ENCODE results near the gene ECEL1.
"Not testable (repeated sequence)": the region's sequence is repeated elsewhere in the genome, so short reads cannot be mapped to it uniquely, and the experiment has no call there.

ECEL1 gene

GRCh38 chr2:232487385-232488096, at the start of gene ECEL1:
ECEL1 (minus strand) TSS chr2:232487834; CDS start chr2:232486653, 1,181 bp downstream.
- peak within 1 kb of the TSS; percentile 8 for H3K4me3 ChIP-seq (ENCODE audit: low read depth, low read length)

GRCh38 chr2:232537079-232537478, 49.4 kb upstream of the ECEL1 start:
- no peak overlapping the region for H3K4me3 ChIP-seq (ENCODE audit: low read depth, low read length)

DNA sequence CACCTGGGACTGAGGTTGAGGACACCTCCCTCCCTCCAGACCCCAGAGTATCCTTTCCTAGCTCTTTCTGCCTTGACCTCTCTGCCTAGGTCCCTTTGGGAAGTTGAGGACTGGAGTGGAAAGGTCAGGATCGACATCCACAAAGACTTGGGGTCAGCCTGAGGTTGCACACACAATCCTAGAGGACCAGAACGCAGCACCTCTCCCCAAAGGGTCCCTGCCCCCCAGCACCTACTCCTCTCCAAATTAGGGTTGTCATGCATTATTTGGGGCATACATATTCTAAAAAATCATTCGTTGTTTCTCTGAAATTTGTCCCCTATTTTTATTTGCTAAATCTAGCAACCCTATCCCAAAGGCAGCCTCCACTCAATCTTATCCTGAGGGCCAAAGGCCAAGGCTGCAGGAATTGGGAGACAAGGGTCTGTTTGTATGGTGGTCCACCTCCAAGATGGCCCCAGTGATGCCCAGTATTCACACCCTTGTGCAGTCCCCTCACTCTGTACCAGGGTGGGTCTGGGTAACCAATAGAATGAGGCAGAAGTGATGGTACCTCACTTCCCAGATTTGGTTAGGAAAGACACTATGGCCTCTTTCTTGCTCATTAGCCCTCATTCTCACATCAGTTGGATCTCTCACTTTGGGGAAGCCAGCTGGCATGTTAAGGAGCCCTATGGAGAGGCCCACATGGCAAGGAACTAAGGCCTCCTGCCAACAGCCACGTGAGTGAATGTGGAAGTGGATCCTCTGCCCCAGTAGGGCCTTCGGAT, 48.3 kb upstream of the ECEL1 start:
- no peak overlapping the region for H3K4me3 ChIP-seq (ENCODE audit: low read depth, low read length)

DNA sequence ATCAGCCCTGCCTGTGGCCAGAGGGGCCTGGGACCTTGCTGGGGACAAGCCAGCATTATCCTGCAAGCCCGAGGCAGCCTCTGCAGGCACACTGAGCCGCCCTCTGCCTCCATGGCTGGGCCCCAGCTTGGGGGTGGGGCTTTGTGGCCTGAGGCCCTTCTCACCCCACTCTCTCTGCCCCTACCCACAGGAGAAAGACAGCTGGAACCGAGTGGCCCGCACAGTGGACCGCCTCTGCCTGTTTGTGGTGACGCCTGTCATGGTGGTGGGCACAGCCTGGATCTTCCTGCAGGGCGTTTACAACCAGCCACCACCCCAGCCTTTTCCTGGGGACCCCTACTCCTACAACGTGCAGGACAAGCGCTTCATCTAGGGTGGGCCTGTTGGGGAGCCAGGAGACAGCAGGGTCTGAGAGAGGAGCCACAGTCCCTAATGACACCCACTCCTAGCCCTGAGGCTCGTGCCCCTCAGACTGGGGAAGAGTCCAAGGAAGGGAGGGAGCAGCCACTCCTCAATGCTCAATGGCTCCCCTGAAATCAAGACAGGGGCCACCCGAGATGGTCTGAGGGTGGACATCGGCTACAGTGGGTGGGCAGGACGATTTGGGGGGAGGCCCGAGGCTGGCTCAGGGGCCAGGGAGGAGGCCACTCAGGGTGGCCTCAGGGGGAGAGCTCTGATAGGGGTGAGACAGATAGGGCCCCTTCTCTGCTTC, 47.5 kb upstream of the ECEL1 start:
- H3K4me3 ChIP-seq (ENCODE audit: low read depth, low read length), result no peak overlapping the region

GRCh38 chr2:232533944-232534710, 46.5 kb upstream of the ECEL1 start:
- H3K4me3 ChIP-seq (ENCODE audit: low read depth, low read length), result no peak overlapping the region

DNA sequence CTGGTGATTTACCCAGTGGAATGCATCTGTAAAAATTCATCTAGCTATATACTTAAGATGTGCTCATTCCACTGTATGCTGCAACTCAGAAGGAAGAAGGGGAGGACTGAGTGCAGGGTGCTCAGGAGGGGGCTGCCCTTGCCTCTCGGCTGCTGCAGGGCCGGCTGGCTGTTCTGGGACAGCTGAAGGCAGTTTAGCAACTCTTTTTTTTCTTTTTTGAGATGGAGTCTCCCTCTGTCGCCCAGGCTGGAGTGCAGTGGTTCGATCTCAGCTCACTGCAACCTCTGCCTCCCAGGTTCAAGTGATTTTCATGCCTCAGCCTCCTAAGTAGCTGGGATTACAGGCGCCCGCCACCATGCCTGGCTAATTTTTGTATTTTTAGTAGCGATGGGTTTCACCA, 45.2 kb upstream of the ECEL1 start:
- H3K4me3 ChIP-seq (ENCODE audit: low read depth, low read length), result not testable (repeated sequence)

DNA sequence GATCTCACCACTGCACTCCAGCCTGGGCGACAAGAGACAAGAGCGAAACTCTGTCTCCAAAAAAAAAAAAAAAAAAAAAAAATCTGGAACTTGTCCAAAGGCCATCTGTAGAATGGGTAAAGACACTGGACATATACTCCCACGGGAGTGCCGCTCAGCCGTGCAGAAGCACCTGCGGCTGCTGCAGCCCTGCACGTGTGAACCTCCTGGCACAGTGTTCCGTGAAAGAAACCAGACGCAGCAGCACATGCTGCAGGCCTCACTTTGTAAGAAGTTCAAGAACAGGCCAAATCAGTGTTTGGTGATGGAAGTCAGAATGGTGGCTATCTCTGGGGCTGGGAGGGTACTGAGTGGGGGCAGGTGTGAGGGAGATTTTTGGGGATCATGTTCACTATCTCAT, 44.8 kb upstream of the ECEL1 start:
- no peak overlapping the region for H3K4me3 ChIP-seq (ENCODE audit: low read depth, low read length)

DNA sequence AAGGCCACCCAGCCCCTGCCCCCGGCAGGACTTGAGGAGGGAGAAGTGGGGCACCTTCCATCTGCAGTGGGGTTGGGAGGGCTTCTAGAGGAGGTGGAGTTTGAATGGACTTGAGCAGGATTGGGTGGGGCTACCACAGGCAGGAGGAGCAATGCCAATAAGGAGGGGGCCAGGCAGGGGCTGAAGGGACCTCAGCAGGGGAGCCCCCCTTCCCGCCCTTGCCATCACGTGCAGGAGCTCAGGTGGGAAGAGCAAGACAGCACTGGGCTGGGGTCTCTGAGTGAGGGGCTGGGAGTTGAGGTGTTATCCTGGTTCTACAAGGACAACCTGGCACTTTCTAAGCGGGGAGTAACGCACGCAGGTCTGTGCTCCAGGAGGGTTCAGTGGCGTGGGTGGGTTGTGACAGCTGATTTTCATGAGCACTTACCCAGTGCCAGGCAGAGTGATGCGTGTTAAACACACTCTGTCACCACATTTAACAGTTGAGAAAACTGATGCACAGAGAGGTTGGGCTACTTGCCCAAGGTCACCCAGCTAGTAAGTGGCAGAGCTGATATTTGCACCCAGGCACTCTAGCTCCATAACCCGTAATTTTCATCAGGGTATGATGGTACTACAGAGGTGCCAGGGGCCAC, 43.1 kb upstream of the ECEL1 start:
- H3K4me3 ChIP-seq (ENCODE audit: low read depth, low read length), result no peak overlapping the region

GRCh38 chr2:232529806-232530547, 42.3 kb upstream of the ECEL1 start:
- no peak overlapping the region for H3K4me3 ChIP-seq (ENCODE audit: low read depth, low read length)

DNA sequence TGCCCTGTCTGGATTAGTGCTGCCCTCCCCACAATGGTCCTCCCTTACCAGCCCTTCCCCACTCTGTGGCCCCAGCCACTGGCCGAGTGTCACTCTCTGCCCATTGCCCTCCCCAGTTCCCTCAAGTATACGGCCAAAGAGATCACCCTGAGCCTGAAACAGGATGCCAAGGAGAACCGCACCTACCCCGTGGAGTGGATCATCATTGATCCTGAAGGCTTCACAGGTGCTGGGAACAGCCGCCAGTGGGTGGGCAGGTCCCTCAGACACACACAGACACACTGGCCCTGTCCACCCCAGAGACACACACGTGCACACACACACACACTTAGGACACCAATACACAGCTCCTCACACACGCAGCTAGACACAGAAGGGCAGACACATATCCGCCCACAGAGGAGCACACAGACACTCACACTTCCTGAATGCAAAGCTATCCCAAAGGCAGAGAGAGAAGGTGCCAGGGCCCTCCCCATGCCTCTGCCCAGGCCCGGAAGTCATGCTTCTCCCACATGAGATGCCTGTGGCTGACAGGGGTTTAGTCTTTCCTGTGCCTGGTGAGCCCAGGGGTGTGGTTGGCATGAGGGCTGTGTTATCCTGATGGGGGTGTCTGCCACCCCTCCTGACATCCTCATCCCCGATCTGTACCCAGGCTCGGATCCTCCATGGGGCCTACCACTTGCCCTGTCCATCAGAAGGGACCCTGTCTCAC, 41.3 kb upstream of the ECEL1 start:
- H3K4me3 ChIP-seq (ENCODE audit: low read depth, low read length), result no peak overlapping the region

DNA sequence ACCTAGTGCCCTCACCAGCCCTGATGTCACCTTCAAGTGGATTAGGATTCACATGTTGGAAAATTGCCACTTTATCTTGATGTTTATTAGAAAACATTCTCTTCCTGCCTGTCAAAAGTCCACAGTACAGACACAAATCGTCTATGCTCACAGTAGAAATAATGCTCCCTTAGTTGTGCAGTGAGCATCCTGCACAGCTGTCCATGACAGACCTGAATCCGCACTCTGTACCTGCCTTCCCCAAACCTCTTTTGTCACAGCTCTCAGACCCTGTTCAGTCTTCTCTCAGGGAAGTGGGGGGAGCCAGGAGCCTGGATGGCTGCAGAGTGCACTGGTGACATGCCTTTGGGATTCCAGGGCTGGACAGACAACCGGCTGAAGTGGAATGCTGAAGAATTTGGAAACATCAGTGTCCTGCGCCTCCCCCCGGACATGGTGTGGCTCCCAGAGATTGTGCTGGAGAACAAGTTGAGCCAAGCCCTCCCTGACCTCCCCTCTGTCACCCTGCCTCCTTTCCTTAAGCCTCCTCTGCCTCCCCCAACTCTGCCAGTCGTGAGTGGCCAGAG, 40.4 kb upstream of the ECEL1 start:
- no peak overlapping the region for H3K4me3 ChIP-seq (ENCODE audit: low read depth, low read length)

GRCh38 chr2:232526372-232526941, 38.8 kb upstream of the ECEL1 start:
- no peak overlapping the region for H3K4me3 ChIP-seq (ENCODE audit: low read depth, low read length)

DNA sequence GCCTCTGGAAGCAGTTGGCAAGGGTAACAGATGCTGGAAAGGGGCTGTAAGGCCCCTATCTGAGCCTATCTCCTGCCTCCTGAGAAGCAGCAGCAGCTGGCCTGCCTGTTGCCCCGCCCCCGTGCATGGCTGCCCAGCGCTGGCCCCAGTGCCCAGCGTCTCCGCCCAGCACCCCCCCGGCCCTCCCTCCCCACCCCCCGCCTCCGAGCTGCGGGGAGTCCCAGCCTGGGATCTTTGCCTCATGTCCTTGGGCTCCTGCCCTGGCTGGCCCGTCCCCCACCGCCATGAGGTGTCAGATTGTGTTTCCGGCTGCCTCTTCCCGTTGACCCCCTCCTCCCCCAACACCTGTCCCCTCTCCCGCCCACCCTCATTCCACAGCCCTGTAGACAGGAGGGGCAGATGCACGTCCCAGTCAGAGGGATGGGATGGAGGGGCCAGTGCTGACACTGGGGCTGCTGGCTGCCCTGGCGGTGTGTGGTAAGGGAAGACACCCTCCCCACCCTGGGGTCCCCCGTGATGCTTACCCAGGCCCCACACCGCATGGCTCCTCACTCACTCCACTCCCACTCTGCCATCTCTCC, 38.2 kb upstream of the ECEL1 start, which contains the start of gene CHRND:
CHRND (plus strand) TSS at position 370 of the 581 bp plus-strand sequence; CDS start at position 426, 56 bp downstream.
- H3K4me3 ChIP-seq (ENCODE audit: low read depth, low read length), result no peak within 1 kb of the TSS

DNA sequence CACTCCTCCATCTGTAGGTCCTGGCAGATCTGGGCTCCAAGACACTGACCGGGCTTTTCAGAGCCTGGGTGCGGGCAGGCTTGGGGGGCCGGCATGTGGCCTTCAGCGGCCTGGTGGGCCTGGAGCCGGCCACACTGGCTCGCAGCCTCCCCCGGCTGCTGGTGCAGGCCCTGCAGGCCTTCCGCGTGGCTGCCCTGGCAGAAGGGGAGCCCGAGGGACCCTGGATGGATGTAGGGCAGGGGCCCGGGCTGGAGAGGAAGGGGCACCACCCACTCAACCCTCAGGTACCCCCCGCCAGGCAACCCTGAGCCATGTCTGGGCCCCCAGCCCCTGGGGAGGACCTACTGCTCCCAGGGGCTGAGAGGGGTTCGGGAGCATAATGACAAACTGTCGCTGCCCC, 37.6 kb upstream of the ECEL1 start:
- no peak overlapping the region for H3K4me3 ChIP-seq (ENCODE audit: low read depth, low read length)

DNA sequence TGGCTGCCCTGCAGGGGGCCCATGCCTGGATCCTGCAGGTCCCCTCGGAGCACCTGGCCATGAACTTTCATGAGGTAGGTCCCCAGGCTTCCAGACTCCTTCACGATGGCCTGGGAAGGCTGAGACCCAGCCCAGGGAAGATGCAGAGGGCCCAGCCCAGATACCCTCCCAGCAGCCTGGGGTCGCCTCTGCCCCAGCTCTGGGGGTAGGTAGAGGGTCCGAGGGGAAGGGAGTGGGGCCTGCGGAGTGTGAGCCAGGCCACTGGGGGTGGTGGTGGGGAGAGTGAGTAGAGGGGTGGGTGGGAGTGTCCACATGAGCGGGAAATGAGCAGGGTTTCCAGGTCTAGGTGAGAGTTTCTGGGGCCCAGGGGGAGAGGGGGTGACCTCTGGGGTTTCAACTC, 37.1 kb upstream of the ECEL1 start:
- H3K4me3 ChIP-seq (ENCODE audit: low read depth, low read length), result no peak overlapping the region

GRCh38 chr2:232523682-232524597, 36.3 kb upstream of the ECEL1 start:
- H3K4me3 ChIP-seq (ENCODE audit: low read depth, low read length), result peak overlapping the region; percentile 17

DNA sequence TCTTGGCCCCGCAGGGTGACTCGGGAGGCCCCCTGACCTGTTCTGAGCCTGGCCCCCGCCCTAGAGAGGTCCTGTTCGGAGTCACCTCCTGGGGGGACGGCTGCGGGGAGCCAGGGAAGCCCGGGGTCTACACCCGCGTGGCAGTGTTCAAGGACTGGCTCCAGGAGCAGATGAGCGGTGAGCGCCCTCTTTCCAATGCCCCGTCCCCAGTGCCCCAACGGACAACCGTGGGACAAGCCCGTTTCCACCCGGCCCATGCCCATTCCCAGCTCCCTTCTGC, 35.7 kb upstream of the ECEL1 start:
- no peak overlapping the region for H3K4me3 ChIP-seq (ENCODE audit: low read depth, low read length)
